GM20431 (cell line): Measurements from ENCODE around the gene RAI1.

Experiments used
- in situ Hi-C: fragments of 300-500 bp; cut with MseI, MboI; formaldehyde crosslinking; loops from one replicate; pipeline ENCODE4 v1.15.0; 2020; ENCODE audit warnings: low sequenced_read_pairs; ENCODE audit not compliant: unreplicated experiment

The RAI1 gene

DNA sequence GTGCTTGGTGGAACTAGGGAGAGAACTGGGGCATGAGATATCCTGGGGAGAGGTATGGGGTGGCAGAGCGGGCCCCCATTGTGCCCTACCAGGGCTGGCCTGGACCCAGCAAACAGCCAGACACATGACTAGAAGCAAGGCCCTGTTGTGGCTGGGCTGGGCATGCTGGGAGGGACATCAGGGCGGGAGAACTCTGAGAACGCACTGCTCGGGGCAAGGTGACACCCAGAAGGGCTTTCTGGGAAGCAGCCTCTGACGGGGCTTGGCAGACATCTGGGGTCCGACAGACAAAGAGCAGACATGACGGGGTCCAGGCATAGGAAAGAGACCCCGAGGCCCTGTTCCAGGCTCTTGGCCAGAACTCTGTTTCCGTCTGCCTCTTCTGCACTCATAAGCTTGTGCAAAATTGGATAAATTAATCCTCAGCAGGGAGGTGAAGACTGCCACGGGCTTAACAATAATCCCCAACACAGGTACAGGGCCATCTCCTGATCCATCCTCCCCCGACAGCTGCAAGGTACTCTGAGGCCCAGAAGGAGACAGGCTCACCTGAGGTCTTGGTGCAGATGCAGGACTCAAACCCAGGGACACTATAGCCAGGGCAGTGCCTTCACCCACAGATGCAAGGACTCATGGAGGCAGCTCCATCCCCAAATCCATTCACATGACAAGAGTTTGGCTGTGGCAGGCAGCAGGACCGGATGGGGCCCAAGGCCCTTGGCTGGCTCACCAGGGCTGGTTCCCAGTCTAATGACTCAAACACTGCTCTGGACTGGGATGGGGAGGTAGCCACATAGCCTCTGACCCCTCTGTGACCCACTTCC, 150.2 kb downstream of the RAI1 start:
- in situ Hi-C loops = no loop called here

DNA sequence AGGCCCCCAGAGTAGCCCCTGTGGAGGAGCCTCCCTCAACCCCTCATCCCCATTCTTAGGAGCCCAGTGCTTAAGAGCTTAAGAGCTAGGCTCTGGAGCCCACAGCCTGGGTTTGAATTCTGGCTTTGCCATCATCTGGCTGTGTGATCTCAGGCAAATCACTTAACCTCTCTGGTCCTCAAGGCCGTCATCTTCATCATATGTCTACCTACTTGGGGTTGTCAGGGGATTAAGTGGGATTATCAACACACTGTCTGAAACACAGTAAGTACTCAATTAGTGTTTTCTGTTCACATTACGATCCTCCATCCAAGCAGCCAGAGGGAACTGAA, 150.7 kb downstream of the RAI1 start:
- in situ Hi-C loops = no loop called here

DNA sequence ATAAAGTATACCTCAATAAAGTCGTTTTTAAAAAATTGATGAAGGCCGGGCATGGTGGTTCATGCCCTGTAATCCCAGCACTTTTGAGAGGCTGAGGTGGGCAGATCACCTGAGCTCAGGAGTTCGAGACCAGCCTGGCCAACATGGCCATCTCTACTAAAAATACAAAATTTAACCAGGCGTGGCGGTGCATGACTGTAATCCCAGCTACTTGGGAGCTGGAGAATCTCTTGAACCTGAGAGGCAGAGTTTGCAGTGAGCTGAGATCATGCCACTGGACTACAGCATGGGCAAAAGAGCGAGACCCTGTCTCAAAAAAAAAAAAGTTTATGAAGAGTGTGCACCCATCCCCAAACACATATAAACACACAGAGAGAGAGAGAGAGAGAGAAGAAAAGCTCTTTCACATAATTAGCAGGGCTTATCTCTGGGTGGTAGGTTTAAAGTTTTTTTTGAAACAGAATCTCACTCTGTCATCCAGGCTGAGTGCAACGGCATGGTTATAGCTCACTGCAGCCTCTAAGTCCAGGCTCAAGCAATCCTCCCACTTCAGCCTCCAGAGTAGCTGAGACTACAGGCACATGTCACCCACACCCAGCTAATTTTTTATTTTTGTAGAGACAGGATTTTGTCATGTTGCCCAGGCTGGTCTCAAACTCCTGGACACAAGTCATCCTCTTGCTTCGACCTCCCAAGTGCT, 152.6 kb downstream of the RAI1 start:
- in situ Hi-C loops = no loop called here

DNA sequence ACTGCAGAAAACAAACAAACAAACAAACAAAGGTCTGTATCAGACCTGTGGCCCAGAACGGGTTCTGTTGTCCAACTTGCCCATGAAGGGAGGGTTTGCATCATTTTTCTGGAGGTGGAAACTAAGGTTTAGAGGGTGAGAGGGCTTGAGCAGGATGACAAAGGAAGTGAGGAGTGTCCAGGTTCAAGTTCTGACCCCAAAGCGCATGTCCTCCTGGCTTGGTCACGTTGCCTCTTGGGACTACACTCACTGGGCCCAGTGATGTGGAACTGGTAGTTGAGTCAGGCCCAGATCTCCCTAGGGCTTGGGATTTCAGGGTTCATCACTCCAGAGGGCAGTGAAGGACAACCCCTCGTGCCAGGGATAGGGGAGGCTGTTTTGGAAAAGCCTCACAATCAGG, 153.7 kb downstream of the RAI1 start:
- in situ Hi-C loops = no loop called here

DNA sequence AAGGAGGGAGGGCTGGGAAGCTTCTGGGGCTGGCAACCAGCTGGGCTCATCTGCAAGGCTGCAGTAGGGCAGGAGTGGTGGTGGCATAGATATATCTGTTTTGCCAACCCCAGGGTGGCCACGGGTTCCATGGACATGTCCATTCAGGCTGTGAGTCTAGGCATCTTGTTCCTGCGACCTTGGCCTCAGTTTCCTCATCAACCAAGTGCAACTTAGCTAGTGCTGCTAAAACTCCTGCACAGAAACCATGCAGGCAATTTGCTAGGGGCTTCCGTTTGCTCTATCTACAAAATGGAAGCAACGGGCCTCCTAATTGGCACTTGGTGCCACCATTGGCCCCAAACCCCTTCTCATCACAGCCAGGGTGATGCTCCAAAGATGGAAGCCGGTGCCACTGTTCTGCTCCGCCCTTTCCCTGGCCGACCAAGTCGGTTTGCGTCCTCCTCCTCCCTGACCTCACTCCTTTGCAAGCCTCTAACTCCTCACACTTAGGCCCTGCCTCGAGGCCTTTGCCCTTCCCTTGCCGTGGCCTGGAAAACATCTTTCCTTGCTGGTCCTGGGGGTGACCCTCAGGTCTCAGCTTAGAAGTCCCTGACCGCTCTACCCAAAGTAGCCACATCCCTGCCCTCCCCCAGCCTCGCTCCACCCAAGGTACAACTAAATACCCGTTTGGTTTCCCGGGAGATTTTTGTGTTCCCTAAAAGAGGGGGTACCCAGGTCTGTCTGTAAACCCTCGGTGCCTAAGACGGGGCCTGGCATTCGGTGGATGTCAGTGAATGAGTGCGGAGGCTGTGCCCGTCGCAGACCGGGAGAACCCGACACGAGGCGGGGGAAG, 154.4 kb downstream of the RAI1 start:
- in situ Hi-C loops = no loop called here

DNA sequence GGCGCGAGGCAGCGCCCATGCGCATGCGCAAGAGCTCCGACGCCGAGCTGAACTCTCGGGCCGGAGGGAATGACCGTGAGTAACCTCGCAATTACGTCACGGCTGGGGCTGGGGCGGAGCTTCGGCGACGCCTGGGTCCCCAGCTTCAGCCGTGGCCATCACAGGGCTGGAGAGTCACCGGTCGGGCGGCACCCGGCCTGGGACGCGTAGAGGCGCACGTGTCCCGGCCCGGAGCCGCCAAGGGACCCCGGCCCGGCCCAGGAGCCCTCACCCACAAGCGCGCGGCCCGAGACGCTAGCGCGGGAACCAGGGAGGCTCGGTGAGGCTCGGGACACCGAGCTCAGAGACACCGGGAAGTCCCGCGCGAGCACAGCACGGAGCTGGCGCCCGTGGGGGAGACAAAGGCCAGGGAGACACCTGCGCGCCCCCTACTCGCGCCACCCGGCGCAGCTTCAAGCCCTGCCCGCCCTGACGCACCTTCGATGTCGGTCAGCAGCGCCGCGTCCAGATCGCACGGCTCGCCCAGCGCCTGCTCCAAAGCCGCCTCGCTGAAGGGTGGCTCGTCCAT, 155.1 kb downstream of the RAI1 start:
- in situ Hi-C loops = no loop called here

DNA sequence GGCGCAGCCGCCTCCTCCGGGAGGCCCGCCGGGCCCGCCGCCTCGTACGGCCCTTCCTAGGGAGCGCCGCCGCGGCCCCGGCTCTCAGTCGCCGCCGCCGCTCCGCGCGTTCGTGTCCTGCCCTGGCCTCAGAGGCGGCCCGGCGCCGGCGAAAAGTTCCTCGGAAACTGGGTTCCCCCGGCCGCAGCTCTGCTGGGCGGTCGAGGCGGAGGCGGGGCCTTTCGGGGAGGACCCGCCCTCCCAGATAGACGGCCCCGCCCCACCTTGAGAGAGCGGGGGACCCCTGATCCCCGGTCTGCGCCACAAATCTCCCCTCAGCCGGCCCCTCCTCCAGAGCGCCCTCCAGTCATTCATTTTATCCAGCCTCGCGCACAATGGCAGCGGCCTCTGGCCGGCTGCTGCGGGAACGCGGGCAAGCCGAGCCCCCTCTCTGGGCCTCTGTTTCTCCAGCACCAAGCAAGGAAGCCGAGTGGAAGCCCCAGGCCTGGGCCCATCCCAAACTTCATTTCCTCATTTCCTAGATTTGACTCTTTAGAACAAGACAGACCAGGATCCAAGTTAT, 155.6 kb downstream of the RAI1 start, which contains the start of gene SREBF1:
Gene SREBF1, minus strand, starts transcription at position 169 of the 562 bp plus-strand sequence. CDS start 169 bp downstream, outside the sequence.
- in situ Hi-C loops = no loop called here

DNA sequence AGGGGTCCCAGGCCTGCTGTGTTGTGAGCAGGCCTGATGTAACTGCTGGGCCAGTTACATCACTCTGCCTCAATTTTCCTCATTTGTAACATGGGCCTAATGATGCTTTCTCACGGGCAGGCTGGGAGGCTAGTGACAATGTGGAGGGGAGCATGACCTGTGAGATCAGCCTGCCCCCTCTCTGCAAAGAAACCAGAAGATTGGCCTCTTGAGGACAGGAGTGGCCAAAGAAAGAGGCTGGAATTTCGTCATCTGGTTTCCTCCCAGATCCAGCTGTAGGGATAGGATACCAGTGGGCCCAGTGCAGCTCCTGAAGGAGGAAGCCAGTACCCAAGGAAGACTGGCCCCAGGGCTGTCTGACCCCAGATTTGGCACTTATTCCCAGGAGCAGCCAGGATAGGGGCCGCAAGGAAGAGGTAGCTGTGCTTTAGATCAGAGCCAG, 156.1 kb downstream of the RAI1 start:
- in situ Hi-C loops = no loop called here

DNA sequence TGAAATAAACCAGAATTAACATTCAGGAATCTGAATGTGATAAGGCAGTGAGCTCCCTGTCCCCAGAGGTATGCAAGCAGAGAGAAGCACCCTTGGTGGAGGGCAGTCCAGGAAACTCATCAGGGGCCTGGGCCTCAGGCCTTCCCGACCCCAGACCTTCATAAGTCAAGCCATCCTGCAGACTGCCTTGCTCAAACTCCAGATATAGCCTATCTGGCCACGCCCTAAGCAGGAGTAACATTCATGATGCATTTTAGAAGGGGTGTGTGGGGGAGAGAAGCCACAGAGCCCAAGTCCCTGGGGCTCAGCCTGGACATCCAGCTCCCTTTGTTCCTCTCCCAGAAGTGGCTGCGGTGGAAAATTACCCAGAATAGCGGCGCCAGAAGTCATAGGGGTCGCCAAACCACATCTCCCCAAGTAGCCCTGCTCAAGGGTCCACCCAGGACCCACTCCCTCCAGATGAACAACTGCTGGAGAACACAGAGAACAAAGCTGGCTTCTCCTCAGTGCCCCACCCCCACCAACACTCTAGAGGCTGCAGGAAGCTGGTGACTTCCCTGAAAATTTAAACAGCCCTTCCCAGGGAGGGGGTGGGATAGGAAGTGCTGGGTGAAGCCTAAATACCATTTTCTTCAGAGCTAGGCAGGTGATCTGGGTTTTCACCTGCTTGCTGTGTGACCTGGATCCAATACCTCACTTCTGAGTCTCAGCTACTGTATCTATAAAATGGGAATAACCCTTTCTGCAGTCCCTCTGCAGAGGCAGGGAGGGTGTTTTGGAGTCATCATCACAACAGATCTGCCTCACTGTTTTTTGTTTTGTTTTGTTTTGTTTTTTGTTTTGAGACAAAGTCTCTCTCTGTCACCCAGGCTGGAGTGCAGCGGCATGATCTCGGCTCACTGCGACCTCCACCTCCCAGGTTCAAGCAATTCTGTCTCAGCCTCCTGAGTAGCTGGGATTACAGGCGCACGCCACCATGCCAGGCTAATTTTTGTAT, 157.0 kb downstream of the RAI1 start:
- in situ Hi-C loops = no loop called here

DNA sequence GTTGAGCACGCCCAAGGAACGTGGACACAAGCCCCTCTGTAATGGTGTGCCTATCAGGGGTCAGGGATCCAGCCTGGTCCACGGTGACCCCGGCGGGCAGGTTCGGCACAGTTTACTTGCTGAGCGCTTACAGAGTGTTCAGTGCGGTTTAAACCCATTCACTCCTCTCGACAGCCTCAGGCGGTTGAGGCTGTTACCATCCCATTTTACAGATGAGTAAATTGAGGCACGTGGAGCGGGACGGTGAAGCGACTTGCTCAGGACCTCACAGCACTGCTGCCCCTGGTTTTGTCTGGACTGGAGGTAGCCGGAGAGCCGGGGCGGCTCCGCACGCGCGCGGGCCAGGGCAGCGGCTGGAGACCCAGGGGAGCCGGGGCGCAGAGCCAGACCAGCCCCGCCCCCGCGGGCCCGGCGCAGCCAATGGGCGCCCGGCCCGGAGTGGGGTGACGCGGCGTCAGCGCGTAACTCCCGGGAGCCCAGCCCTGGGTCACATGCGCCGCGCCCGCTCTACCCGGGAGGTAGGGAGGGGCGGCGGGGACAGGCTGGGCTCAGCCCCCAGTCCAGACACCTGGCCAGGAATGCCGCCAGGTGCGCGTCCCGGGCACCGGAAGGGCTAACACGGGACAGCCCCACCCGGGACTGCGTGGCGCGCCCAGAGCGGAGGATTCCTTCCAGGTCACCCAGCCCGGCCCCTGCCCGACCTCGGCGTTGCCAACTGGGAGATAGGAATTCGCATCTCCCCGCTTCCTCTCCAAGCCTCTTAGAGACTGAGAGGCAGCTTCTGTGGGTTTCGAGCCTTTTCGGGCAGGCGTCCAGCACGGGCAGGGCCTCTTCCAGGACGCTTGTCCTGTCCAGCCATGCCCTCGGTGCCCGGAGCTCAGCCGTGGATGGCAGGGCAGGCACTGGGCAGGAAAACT, 158.8 kb downstream of the RAI1 start:
- in situ Hi-C loops = no loop called here

DNA sequence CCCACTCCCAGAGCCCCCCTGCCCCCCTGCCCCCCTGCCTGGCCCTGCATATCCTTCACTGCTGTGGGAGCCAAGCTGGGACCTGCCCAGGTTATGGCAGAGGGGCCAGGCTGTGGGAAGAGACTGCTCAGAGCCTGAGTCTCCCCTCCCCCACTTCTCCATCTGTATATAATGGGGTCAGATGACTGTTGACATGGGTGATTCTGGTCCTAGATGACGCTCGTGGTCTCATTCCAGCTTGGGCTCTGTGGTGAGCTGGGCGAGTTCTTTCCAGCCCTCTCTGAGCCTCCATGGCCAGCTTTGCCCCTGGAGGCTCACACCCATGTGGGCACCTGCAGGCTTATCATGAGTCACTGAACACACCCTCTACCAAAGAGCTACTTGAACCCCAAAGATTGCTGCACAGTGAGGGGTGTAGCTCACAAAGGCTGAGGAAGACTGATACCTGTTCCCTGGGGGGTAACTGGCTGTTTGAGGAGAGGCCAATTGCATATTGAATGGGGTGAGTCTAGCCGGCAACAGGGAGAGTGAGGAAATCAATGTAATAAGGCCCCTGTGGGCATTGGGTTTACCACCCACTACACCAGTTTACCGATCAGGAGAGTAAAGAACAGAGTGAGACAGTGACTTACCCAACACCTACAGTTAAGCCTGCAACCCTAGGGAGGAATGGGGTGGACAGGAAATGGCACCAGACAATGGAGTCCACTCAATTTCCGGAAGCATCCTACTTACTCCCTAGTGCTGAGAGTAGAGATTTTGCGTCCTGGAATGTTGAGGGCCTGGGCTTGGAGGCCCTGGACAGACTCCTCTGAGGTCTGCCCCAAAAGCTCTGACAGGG, 159.7 kb downstream of the RAI1 start:
- in situ Hi-C loops = no loop called here

DNA sequence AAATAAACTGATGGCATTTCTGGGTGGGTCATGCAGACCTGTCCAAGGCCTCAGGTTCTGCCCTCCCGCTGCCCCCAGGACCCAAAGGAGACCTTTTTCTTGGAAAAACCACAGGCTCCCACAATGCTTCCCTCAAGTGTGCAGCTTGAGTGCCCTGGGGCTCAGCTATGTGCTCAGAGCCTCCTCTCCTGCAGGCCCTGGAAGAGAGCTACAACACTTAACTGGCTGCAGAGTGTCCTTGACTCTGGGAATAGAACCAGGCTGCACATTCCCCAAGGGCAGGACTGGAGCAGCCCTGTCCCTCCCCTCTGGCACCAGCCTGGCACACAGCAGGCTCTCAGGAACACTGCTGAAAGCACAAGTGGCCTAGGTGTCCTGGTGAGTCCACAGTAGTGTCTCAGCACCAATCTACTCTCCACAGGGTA, 160.4 kb downstream of the RAI1 start:
- in situ Hi-C loops = no loop called here

DNA sequence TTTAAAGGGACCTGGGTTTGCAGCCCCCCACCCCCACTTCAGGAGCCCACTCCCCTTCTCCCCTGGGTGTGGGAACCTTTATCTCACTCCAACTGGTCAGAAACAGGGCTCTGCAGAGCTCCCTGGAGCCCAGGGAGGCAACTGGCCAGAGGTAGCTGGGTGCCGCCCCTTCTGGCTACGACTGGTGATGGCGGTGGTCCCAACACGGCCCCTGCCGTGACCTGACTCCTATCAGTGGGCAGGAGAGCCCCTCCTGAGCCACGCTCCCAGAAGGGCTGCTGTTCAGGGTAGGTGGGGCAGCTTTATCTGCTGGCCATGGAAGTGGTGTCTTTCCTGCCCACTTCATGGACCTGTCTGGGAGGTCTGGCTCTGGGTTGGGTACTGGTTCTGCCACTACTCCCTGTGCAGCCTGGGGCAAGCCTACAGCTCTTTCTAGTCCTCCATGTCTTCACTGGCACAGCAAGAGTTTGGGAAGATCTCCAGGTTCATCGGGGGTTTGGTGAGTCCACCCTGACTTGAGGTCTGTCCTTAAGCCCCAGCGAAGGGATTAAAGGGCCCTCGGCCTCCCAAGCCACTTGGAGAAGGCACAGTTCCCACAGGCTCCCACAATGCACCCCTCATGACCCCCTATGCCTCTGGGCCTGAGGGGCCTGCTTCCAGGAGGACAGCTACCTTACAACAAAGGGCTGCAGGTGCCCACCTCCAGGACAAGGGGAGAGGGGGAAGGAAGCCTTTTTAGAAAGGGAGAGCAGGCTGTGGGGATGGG, 161.0 kb downstream of the RAI1 start:
- in situ Hi-C loops = no loop called here

DNA sequence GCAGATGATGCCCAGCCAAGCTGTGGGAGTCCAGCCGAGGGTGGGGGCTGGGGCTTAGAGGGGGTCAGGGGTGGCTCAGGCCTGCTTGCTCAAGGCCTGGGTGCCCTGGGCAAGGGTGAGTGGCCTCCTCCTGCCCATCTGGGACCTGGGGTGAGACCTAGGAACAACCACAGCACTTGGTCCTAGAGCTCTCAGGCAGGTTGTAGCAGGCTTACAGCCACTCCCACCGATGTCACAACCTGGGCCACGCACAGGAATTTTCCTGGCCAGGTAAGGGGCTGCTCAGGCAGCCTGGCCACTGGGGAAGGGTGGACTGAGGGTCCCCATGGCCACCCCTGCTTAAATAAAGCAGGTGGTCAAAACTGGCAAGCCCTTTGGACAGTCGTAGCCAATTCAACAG, 161.8 kb downstream of the RAI1 start:
- in situ Hi-C loops = no loop called here

DNA sequence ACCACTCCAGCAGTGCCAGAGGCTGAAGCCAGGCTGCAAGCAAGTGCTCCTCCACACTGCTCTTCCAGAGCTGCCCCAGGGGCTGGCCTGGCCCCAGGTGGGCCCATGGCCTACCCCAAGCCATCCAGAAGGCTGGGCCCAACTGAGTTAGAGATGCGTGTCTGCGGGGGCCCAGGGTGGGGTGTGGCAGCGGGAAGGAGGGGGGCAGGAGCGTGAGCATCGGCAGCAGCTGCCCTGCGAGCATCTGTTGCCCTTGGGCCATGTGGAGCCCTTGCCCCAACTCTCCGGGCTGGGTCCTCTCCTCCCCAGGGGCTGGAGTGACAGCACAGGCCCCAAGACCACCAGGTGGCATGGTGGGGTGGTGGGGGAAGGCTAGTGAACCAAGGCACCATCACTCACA, 162.8 kb downstream of the RAI1 start:
- in situ Hi-C loops = no loop called here

DNA sequence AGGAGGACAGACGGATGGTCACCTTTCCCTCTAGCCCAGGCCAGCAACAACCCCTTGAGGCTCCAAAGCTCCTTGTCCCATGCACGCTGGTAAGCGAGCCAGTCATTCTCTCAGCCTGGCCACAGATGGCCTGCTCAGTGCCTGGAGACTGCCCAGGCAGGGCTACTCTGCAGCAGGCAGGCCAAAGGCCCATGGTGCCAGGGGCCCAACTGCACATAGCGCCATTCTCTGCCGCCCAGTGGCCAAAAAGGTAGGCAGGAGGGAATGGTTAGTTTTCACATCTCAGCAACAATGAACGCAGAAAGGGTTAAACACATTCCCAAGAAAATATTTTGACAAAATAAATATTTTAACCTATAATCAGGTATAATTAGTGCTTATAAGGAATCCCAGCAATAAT, 163.2 kb downstream of the RAI1 start:
- in situ Hi-C loops = no loop called here
